ENCODE results near the gene RELL2.

Gene RELL2

DNA sequence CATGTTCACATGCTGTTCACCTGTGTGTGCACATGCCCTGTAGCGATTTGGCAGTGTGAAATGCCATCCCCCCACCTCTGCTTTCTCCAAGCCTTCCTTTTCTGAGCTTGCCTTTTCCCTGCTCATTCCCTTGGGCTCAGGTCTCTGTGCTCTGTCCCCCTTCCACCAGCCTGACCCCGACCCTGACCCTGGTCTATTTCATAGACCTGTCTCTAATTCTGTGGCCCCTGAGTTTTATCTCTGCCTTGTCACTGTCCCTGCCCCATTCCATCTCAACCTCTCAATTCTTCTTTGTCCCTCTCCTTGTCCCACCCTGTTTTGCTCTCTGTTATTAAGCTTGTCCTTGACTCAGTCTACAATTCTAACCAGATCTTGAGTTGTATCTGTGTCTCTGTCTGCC is 44.5 kb downstream of the RELL2 start:
- DNase-seq = no peak

- peak; percentile 79 for DNase-seq
Measured at GRCh38 chr5:141681695-141682641, 45.2 kb downstream of the RELL2 start, which contains the start of gene ARAP3. Gene ARAP3 (minus strand): TSS chr5:141682230. CDS start chr5:141680486, 1,744 bp downstream.

- DNase-seq = no peak
Measured at GRCh38 chr5:141683596-141684141, 46.9 kb downstream of the RELL2 start.

DNA sequence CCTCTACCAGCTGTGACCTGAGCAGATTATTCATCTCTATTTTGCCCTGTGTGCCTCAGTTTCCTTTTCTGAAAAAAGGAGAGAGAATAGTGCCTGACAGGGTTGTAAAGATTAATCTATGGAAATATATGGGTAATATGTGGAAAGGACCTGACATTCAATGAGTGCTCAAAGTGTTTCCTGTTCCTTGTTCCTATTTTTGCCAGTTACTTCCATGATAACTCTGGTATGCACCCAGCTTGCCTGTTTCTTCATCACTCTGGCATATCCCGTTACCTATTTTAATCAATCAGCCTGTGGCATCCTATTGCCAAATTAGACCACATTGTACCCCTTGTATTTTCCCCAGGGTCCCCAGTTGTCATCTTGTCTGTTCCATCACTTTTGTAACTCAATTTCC is 48.8 kb downstream of the RELL2 start:
- no peak for DNase-seq

DNA sequence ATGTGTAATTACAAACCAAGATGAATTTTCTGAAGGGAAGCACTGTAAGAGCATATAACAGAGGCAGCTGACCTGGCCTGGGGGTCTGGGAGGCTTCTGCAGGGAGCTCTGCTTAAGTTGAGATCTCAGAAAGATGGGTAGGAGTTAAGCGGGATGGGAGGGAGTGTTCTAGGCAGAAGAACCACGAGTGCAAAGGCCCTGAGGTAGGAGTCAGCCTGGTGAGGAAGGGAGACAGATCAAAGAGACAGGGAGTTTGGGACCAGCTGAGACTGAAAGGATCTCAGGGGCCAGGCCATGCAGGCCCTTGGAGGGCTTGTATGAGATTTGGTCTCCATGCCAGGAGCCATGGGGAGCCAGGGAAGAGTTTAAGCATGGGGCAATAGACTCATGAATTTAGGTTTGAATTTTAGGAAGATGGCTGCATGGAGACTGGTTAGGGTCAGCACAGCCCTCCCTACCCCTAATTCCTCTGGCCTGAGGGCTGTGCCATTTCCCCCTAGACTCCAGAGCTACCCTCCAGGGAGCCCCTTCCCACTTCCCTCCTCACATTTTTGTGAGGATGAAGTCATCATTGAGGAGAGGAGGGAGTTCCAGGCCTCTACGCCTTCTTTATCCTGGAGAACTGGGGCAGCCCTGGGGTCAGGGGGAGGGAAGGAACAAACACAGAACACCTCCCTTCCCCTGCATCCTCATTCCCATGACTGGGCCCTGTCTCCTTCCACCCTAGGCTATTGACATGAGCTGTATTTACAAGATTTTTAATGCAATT is 50.0 kb downstream of the RELL2 start:
- DNase-seq = no peak
